Karpas-422 (cell line): Measurements from ENCODE around the gene L3MBTL1. TPM values are rescaled to one million over a fixed set of nuclear protein-coding genes. Genes with fewer than 3 reads are reported as not detected.

Source experiments
- DNase-seq: peaks from one replicate; pipeline ENCODE4 v3.0.0-alpha.2; 2015
- H2AFZ ChIP-seq: fragments of 200-600 bp; sonication (generic); 2 replicates; pipeline ENCODE4 v1.6.1; 2014; ENCODE audit warnings: antibody characterized with exemption, low read length, mixed read lengths
- H3K27ac ChIP-seq: fragments of 200-600 bp; sonication (generic); 2 replicates; pipeline ENCODE4 v1.5.1; 2014; ENCODE audit warnings: mild to moderate bottlenecking, low read length, moderate library complexity
- H3K27me3 ChIP-seq: fragments of 200-600 bp; sonication (generic); 2 replicates; pipeline ENCODE4 v1.6.1; 2014; ENCODE audit warnings: low read length, mixed read lengths
- H3K36me3 ChIP-seq: fragments of 200-600 bp; sonication (generic); 2 replicates; pipeline ENCODE4 v1.6.1; 2014; ENCODE audit warnings: low read length, mixed read lengths; ENCODE audit not compliant: insufficient read depth
- H3K4me1 ChIP-seq: fragments of 200-600 bp; sonication (generic); 2 replicates; pipeline ENCODE4 v1.6.1; 2014; ENCODE audit warnings: mild to moderate bottlenecking, low read length, mixed read lengths
- H3K4me2 ChIP-seq: fragments of 200-600 bp; sonication (generic); 2 replicates; pipeline ENCODE4 v1.6.1; 2014; ENCODE audit warnings: low read length, low read depth, mild to moderate bottlenecking; ENCODE audit not compliant: poor library complexity, severe bottlenecking
- H3K4me3 ChIP-seq: fragments of 200-600 bp; sonication (generic); 2 replicates; pipeline ENCODE4 v1.5.1; 2014; ENCODE audit warnings: mild to moderate bottlenecking, antibody characterized with exemption, low read length, mixed read lengths
- H3K79me2 ChIP-seq: fragments of 200-600 bp; sonication (generic); 2 replicates; pipeline ENCODE4 v1.6.1; 2014; ENCODE audit warnings: mild to moderate bottlenecking, low read length, mixed read lengths
- H3K9ac ChIP-seq: fragments of 200-600 bp; sonication (generic); 2 replicates; pipeline ENCODE4 v1.6.0; 2014; ENCODE audit warnings: low read length
- H3K9me2 ChIP-seq: fragments of 200-600 bp; sonication (generic), shearing (Covaris generic); replicated peaks from 2 replicates; pipeline ENCODE4 v1.6.0; 2014; ENCODE audit warnings: mild to moderate bottlenecking, low read length, moderate library complexity; ENCODE audit not compliant: insufficient read depth
- H3K9me3 ChIP-seq: fragments of 300-700, 200-600 bp; sonication (generic); 2 replicates; pipeline ENCODE4 v1.6.1; 2014; ENCODE audit warnings: low read length, mixed read lengths
- H4K20me1 ChIP-seq: fragments of 200-600 bp; sonication (generic); 2 replicates; pipeline ENCODE4 v1.6.1; 2014; ENCODE audit warnings: mild to moderate bottlenecking, antibody characterized with exemption, low read length, low read depth; ENCODE audit not compliant: insufficient read depth
- total RNA-seq: library from RNA; depleted of rRNA; stranded (reverse); fragments of >200 nt; shearing (Covaris generic); gene quantifications from 2 replicates; pipeline ENCODE4 v1.2.3, GENCODE V29; 2014; ENCODE audit warnings: low replicate concordance

Gene L3MBTL1
- total RNA-seq, 1 experiment from 2014 or later, result 15.5 TPM

DNA sequence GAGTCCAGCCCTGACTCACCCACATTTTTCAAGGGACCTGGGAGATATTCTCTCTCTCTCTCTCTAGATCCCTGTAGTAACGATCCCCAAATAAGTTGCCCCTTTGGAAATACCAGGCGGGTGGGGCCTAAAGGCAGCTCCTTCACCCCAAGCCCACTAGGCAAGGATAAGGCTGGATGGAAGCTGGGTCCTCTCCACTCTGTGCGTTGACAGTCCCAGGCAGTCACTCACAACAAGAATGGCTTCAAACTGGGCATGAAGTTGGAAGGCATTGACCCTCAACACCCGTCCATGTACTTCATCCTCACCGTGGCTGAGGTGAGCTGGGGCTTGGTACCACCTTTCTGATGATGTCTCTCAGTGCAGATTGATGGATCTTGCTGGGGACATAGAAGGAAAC, 21.6 kb downstream of the L3MBTL1 start:
- Histone ChIP-seq H3K4me3 (no peak overlapping the region), H3K36me3 (no peaks in the 10 kb centered on the region), H3K9me3 (no peaks in the 10 kb centered on the region), H3K9ac (no peak overlapping the region), H3K27me3 (no peaks in the 10 kb centered on the region), H3K9me2 (no peaks in the 10 kb centered on the region), H4K20me1 (no peaks in the 10 kb centered on the region), H3K4me1 (no peaks in the 10 kb centered on the region), H3K79me2 (no peaks in the 10 kb centered on the region), H3K4me2 (no peak overlapping the region), H3K27ac (no peak overlapping the region), H2AFZ (no peak overlapping the region)
- no peak for DNase-seq

DNA sequence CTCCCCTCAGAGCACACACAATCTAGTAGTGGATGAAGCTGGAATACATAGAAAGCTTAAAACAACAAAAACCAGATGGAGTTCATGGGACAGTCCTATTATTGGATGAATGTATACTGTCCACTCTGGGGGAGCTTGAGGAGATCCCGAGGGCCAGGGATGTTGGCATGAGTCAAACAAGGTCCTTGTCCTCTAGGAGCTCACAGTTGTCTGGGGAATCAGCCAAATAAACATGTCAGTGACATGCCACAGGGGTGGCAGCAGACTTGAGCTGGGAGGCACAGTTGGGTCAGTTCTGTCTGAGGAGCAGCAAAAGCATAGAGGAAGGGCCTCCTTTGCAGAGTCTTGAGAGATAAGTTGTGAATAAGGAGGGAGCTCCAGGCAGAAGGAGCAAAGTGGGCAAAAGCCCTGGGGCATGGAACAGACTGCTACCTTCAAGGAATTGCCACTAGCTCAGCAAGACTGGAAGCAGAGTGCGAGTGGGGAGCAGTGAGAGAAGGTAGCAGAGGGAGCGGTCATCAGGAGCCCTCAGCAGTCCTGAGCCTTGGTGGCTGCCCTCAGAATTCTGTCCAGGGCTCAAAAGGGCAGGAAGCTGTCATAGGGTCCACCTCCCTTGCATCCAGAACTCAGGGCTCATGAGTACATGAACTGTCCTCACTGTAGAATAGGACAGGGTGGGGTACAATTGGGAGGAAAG, 22.1 kb downstream of the L3MBTL1 start:
- no peak for DNase-seq
- no peak overlapping the region for H3K4me3 ChIP-seq

DNA sequence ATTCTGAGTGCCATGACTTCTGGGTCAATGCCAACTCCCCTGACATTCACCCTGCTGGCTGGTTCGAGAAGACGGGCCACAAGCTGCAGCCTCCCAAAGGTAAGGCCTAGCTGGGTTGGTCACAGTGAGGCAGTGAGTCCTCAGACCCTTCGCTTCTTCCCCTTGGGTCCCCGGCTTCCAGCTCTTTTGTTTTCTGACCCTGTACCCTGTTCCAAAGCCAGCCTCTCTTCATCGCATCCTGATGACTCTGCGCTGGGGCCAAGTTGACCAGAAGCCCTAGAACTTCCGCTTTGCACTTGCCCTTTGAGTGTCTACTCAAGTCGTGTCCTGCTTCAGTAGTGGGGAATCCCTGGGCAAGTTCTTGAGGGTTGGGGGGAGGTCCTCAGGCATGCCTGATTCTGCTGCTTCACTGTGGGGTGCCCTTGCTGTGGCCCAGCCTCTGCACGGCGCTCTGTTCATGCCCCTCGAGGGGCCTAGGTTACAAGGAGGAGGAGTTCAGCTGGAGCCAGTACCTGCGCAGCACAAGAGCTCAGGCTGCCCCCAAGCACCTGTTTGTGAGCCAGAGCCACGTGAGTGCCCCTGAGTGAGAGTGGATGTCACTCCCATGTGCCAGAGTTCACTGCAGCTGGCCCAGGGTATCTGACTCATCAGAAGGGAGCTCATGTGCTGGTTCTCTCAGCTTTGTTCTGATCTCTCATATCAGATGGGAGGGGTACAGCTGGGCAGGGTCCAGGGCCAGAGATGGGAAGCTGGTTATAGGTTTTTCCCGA, 23.0 kb downstream of the L3MBTL1 start:
- H3K9ac ChIP-seq, result no peak overlapping the region
- DNase-seq, result no peak
- H3K36me3 ChIP-seq, result no peaks in the 10 kb centered on the region
- no peak overlapping the region for H3K4me3 ChIP-seq
- no peaks in the 10 kb centered on the region for H3K79me2 ChIP-seq
- H3K27me3 ChIP-seq, result no peaks in the 10 kb centered on the region
- no peaks in the 10 kb centered on the region for H4K20me1 ChIP-seq
- H3K9me3 ChIP-seq, result no peaks in the 10 kb centered on the region
- no peaks in the 10 kb centered on the region for H3K4me1 ChIP-seq
- H3K9me2 ChIP-seq, result no peaks in the 10 kb centered on the region
- H3K27ac ChIP-seq, result no peak overlapping the region
- H2AFZ ChIP-seq, result no peak overlapping the region
- H3K4me2 ChIP-seq, result no peak overlapping the region

More for the DNA sequence above, 22.1 kb downstream of the L3MBTL1 start:
- no peaks in the 10 kb centered on the region for H3K4me1 ChIP-seq
- no peaks in the 10 kb centered on the region for H3K9me2 ChIP-seq
- H3K9me3 ChIP-seq, result no peaks in the 10 kb centered on the region
- no peak overlapping the region for H2AFZ ChIP-seq
- H3K36me3 ChIP-seq, result no peaks in the 10 kb centered on the region
- H3K4me2 ChIP-seq, result no peak overlapping the region
- H3K79me2 ChIP-seq, result no peaks in the 10 kb centered on the region
- no peaks in the 10 kb centered on the region for H4K20me1 ChIP-seq
- H3K27ac ChIP-seq, result no peak overlapping the region
- H3K27me3 ChIP-seq, result no peaks in the 10 kb centered on the region
- no peak overlapping the region for H3K9ac ChIP-seq

DNA sequence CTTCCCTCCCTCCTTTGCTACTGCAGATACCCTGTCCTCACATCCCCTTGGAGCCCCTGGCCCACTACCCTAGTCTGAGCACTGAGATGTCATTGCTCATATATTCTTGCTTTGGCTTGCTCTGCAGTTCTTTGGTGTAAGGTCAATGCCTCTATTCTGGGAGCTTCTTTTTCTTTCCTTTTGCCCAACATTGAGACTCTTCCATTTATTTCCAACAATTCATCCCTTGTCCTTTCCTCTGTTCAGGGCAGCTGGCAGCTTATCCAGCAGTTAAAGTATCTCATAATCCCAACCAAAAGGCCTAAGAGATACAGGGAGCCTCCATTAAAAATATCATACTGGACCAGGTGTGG, 23.6 kb downstream of the L3MBTL1 start:
- no peak overlapping the region for H3K27ac ChIP-seq
- no peaks in the 10 kb centered on the region for H3K9me3 ChIP-seq
- H3K79me2 ChIP-seq, result no peaks in the 10 kb centered on the region
- H2AFZ ChIP-seq, result no peak overlapping the region
- no peaks in the 10 kb centered on the region for H4K20me1 ChIP-seq
- H3K4me2 ChIP-seq, result no peak overlapping the region
- no peaks in the 10 kb centered on the region for H3K9me2 ChIP-seq
- H3K36me3 ChIP-seq, result no peaks in the 10 kb centered on the region
- no peaks in the 10 kb centered on the region for H3K4me1 ChIP-seq
- H3K9ac ChIP-seq, result no peak overlapping the region
- no peak for DNase-seq
- no peaks in the 10 kb centered on the region for H3K27me3 ChIP-seq
- no peak overlapping the region for H3K4me3 ChIP-seq

DNA sequence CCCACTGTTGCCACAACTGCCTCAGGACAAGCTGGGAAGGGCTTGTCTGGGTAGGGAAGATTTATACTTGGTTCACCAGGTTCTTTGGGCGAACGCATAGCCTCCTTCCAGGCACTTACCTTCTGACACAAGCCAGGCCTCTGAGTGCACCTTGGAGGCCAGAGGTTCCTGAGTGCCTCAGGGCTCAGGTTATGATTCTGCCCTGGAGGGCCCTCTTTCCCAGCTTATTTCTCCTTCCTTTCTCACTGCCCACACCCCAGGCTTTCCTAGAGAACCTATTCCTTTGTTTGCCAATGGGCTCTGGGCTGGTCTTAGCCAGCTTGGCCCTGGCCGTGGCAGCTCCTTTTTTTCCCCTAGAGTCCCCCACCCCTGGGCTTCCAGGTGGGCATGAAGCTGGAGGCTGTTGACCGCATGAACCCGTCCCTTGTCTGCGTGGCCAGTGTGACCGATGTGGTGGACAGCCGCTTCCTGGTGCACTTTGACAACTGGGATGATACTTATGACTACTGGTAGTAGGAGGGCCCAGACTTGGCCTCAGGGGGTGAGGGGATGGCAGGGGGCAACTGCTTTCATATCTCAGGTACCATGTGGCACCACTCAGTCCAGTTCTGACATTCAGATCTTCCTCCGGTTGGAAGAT, 25.0 kb downstream of the L3MBTL1 start:
- no peak overlapping the region for H3K4me2 ChIP-seq
- no peak for DNase-seq
- H3K4me1 ChIP-seq, result no peaks in the 10 kb centered on the region
- H3K79me2 ChIP-seq, result no peaks in the 10 kb centered on the region
- no peaks in the 10 kb centered on the region for H3K9me2 ChIP-seq
- no peaks in the 10 kb centered on the region for H3K9me3 ChIP-seq
- no peak overlapping the region for H2AFZ ChIP-seq
- H3K9ac ChIP-seq, result no peak overlapping the region
- H3K4me3 ChIP-seq, result no peak overlapping the region
- no peaks in the 10 kb centered on the region for H4K20me1 ChIP-seq
- no peaks in the 10 kb centered on the region for H3K36me3 ChIP-seq
- H3K27ac ChIP-seq, result no peak overlapping the region
- no peaks in the 10 kb centered on the region for H3K27me3 ChIP-seq

DNA sequence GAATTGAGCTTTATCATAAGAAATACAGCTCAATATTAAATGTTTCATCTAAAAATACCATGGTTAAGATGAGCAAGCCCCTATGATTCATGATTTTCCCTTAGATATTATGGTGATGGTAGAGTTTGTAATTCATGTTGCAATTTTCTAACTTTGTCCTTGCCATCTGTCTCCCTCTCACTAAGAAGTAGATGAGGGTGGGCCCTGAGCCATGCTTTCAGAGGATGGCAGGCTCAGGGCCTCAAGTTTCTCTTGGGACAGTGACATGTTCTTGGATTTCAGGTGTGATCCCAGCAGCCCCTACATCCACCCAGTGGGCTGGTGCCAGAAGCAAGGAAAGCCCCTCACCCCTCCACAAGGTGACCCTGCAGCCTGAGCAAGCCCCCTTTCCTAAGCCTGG, 25.6 kb downstream of the L3MBTL1 start:
- DNase-seq, result no peak
- Histone ChIP-seq H3K4me3 (no peak overlapping the region), H3K9me3 (no peaks in the 10 kb centered on the region), H4K20me1 (no peaks in the 10 kb centered on the region), H3K79me2 (no peaks in the 10 kb centered on the region), H3K36me3 (no peaks in the 10 kb centered on the region), H3K27me3 (no peaks in the 10 kb centered on the region), H3K4me2 (no peak overlapping the region), H2AFZ (no peak overlapping the region), H3K4me1 (no peaks in the 10 kb centered on the region), H3K9me2 (no peaks in the 10 kb centered on the region), H3K9ac (no peak overlapping the region), H3K27ac (no peak overlapping the region)

DNA sequence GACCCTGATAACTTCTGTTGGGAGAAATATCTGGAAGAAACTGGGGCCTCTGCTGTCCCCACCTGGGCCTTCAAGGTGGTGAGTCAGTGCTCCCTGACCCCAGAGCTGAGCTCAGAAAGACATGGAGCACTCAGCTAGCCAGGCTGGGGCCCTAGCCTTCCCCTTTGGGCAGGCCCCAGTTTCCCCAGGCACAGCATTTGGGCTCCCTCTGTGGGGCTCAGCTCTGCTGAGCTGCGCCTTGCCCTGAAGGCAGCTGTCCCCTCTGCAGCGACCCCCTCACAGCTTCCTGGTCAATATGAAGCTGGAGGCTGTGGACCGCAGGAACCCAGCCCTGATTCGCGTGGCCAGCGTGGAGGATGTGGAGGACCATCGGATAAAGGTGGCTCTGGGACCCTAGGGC, 26.5 kb downstream of the L3MBTL1 start:
- Histone ChIP-seq H3K36me3 (no peaks in the 10 kb centered on the region), H3K4me2 (no peak overlapping the region), H3K79me2 (no peaks in the 10 kb centered on the region), H3K4me3 (no peak overlapping the region), H3K4me1 (no peaks in the 10 kb centered on the region), H4K20me1 (no peaks in the 10 kb centered on the region), H3K9ac (no peak overlapping the region), H3K9me2 (no peaks in the 10 kb centered on the region), H3K27ac (no peak overlapping the region), H2AFZ (no peak overlapping the region), H3K9me3 (no peaks in the 10 kb centered on the region), H3K27me3 (no peaks in the 10 kb centered on the region)
- no peak for DNase-seq

DNA sequence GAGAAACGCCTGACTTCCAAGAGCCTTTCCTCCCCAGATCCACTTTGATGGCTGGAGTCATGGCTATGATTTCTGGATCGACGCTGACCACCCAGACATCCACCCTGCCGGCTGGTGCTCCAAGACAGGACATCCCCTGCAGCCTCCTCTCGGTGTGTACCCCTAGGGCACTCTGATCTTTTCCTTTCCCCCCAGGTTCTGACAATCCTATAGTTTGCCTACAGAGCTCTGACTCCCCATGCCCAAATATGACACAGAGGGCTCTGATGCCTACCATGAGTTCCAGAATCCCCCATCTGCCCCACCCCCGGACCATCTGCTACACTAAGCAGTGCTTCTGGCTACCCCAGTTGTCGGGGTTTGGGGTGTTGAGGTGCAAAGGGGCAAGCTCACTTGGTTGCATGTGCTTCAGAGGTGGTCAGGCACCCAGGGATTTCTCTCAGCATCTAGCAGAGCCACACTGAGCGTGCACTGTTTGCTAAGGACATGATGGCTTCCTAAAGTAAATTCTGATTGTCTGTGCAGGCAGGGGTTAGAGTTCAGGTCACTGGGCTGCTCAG, 27.4 kb downstream of the L3MBTL1 start:
- no peak overlapping the region for H3K4me2 ChIP-seq
- no peak for DNase-seq
- no peaks in the 10 kb centered on the region for H4K20me1 ChIP-seq
- no peak overlapping the region for H3K27ac ChIP-seq
- H2AFZ ChIP-seq, result no peak overlapping the region
- no peaks in the 10 kb centered on the region for H3K27me3 ChIP-seq
- no peaks in the 10 kb centered on the region for H3K36me3 ChIP-seq
- no peaks in the 10 kb centered on the region for H3K4me1 ChIP-seq
- H3K4me3 ChIP-seq, result no peak overlapping the region
- no peaks in the 10 kb centered on the region for H3K9me2 ChIP-seq
- no peaks in the 10 kb centered on the region for H3K9me3 ChIP-seq
- H3K9ac ChIP-seq, result no peak overlapping the region
- no peaks in the 10 kb centered on the region for H3K79me2 ChIP-seq
